Keratinocyte (primary cell): Measurements from ENCODE around the gene OTOF. TPM values are rescaled to one million over a fixed set of nuclear protein-coding genes. Genes with fewer than 3 reads are reported as not detected.

ENCODE experiments used
- DNase-seq: peaks from one replicate; pipeline ENCODE4 v3.0.0-alpha.2; 2011; ENCODE audit warnings: low read depth, missing footprints, low spot score
- FAIRE-seq: peaks from 2 replicates; lab custom pipeline; 2011; peaks lifted over from hg19 to GRCh38; lab: Jason Lieb, UNC
- H2AFZ ChIP-seq: 2 replicates; pipeline ENCODE4 v1.6.0; 2012; ENCODE audit warnings: low read length, control low read depth, inconsistent platforms; ENCODE audit not compliant: control insufficient read depth
- H3K27ac ChIP-seq: 2 replicates; pipeline ENCODE4 v1.5.1; 2011; ENCODE audit warnings: low read length; ENCODE audit not compliant: control insufficient read depth, insufficient read depth
- H3K27me3 ChIP-seq: 3 replicates; pipeline ENCODE4 v1.6.0; 2011; ENCODE audit warnings: low read length; ENCODE audit not compliant: control insufficient read depth, insufficient read depth; ENCODE audit errors: extremely low read depth
- H3K36me3 ChIP-seq, 2 experiments: 2 replicates in 1 of 2; 3 replicates in 1 of 2; pipeline ENCODE4 v1.5.1; 2011; ENCODE audit warnings: low read length in 2 of 2, mild to moderate bottlenecking in 1 of 2; ENCODE audit not compliant: control insufficient read depth in 2 of 2, insufficient read depth in 2 of 2; ENCODE audit errors: extremely low read depth in 1 of 2
- H3K4me1 ChIP-seq: 3 replicates; pipeline ENCODE4 v1.5.1; 2011; ENCODE audit warnings: low read length; ENCODE audit not compliant: control insufficient read depth, insufficient read depth; ENCODE audit errors: extremely low read depth
- H3K4me2 ChIP-seq: 3 replicates; pipeline ENCODE4 v1.6.0; 2011; ENCODE audit warnings: low read depth, low read length; ENCODE audit not compliant: control insufficient read depth, insufficient read depth; ENCODE audit errors: extremely low read depth
- H3K4me3 ChIP-seq, 3 experiments: fragments of 200-600 bp in 1 of 3; sonication (generic) in 1 of 3; 2 replicates in 2 of 3; 3 replicates in 1 of 3; pipeline ENCODE4 v1.5.1; 2011 to 2016; ENCODE audit warnings: low read length in 3 of 3, mild to moderate bottlenecking in 3 of 3, control low read depth in 2 of 3, inconsistent platforms in 1 of 3, low read depth in 1 of 3, mixed read lengths in 1 of 3, mixed run types in 1 of 3, moderate library complexity in 1 of 3; ENCODE audit not compliant: control insufficient read depth in 2 of 3, insufficient read depth in 2 of 3; ENCODE audit errors: extremely low read depth in 1 of 3
- H3K79me2 ChIP-seq: 2 replicates; pipeline ENCODE4 v1.6.0; 2012; ENCODE audit warnings: low read length; ENCODE audit not compliant: control insufficient read depth, insufficient read depth
- H3K9ac ChIP-seq: 3 replicates; pipeline ENCODE4 v1.6.0; 2011; ENCODE audit warnings: low read length; ENCODE audit not compliant: control insufficient read depth, insufficient read depth; ENCODE audit errors: extremely low read depth
- H3K9me1 ChIP-seq: 3 replicates; pipeline ENCODE4 v1.6.0; 2011; ENCODE audit warnings: low read length; ENCODE audit not compliant: control insufficient read depth, insufficient read depth; ENCODE audit errors: extremely low read depth
- H3K9me3 ChIP-seq: 2 replicates; pipeline ENCODE4 v1.5.1; 2012; ENCODE audit warnings: low read depth, low read length; ENCODE audit not compliant: control insufficient read depth
- H4K20me1 ChIP-seq: 3 replicates; pipeline ENCODE4 v1.6.0; 2011; ENCODE audit warnings: low read length; ENCODE audit not compliant: control insufficient read depth, insufficient read depth; ENCODE audit errors: extremely low read depth
- CTCF ChIP-seq, 3 experiments: IDR thresholded peaks in 1 of 3; conservative IDR thresholded peaks in 1 of 3; optimal IDR thresholded peaks in 1 of 3; 2 replicates in 2 of 3; 3 replicates in 1 of 3; pipeline versions ENCODE3 to v1.5.1; 2011; ENCODE audit warnings: low read length in 3 of 3, mild to moderate bottlenecking in 3 of 3, moderate library complexity in 2 of 3, control low read depth in 1 of 3, inconsistent platforms in 1 of 3; ENCODE audit not compliant: insufficient read depth in 2 of 3; ENCODE audit errors: extremely low read depth in 1 of 3
- EZH2 ChIP-seq: IDR thresholded peaks from one replicate; pipeline ENCODE4 v1.6.1; 2012; ENCODE audit warnings: inconsistent platforms, mild to moderate bottlenecking, low read length, moderate library complexity
- dilution Hi-C: fragments of 300-500 bp; cut with MboI; formaldehyde crosslinking; loops from one replicate; pipeline ENCODE4 v1.7.0; 2020; ENCODE audit warnings: low sequenced_read_pairs; ENCODE audit not compliant: extremely low pct_ligation_motif_present
- polyA plus RNA-seq, 5 experiments: library from polyadenylated mRNA; depleted of rRNA in 3 of 5; stranded (reverse) in 3 of 5; stranded (forward) in 1 of 5; unstranded in 1 of 5; fragments of >200 nt; gene quantifications; 1 replicate in 1 of 5; 2 replicates in 3 of 5; 3 replicates in 1 of 5; pipeline versions ENCODE4 v1.2.1 to v1.2.3, GENCODE V29; 2011 to 2012; ENCODE audit warnings: missing spikeins in 2 of 5, low read depth in 1 of 5, low replicate concordance in 1 of 5

The OTOF gene
- polyA plus RNA-seq, 1 donor (not counting 4 experiments of a cell fraction or from before 2014, with no cell fraction given), result not detected

GRCh38 chr2:26473796-26474195 is 4.1 kb downstream of the OTOF start:
- no peak overlapping the region for H3K4me2 ChIP-seq
- FAIRE-seq, result no peak
- no peak overlapping the region for H3K4me3 ChIP-seq
- no peaks in the 10 kb centered on the region for H3K4me1 ChIP-seq
- no peaks in the 10 kb centered on the region for H3K79me2 ChIP-seq
- H3K36me3 ChIP-seq, result no peaks in the 10 kb centered on the region
- no peak overlapping the region for H2AFZ ChIP-seq
- DNase-seq, result no peak
- no peak overlapping the region for H3K9ac ChIP-seq
- H3K27ac ChIP-seq, result no peak overlapping the region
- H3K9me3 ChIP-seq, result no peaks in the 10 kb centered on the region
- TF ChIP-seq CTCF (optimal IDR thresholded peaks at IDR 0.05 in 1 of 3, IDR thresholded peaks at IDR 0.05 in 1 of 3, conservative IDR thresholded peaks at IDR 0.05 in 1 of 3; ENCODE audit: extremely low read depth in 1 of 3, insufficient read depth in 2 of 3, low read length in 3 of 3), result no peak
- no peak for TF ChIP-seq EZH2
- H3K9me1 ChIP-seq, result no peaks in the 10 kb centered on the region
- no peaks in the 10 kb centered on the region for H4K20me1 ChIP-seq
- dilution Hi-C loops, result no loop called here
- H3K27me3 ChIP-seq, result no peaks in the 10 kb centered on the region

- dilution Hi-C loops, result no loop called here
- H2AFZ ChIP-seq, result no peak overlapping the region
- H3K27ac ChIP-seq, result no peak overlapping the region
- no peaks in the 10 kb centered on the region for H3K9me1 ChIP-seq
- no peak for FAIRE-seq
- no peak overlapping the region for H3K9ac ChIP-seq
- no peaks in the 10 kb centered on the region for H3K79me2 ChIP-seq
- no peaks in the 10 kb centered on the region for H3K36me3 ChIP-seq
- no peak overlapping the region for H3K4me2 ChIP-seq
- no peaks in the 10 kb centered on the region for H3K4me1 ChIP-seq
- H4K20me1 ChIP-seq, result no peaks in the 10 kb centered on the region
- H3K9me3 ChIP-seq, result no peaks in the 10 kb centered on the region
- no peak for TF ChIP-seq EZH2
- no peak for TF ChIP-seq CTCF (optimal IDR thresholded peaks at IDR 0.05 in 1 of 3, IDR thresholded peaks at IDR 0.05 in 1 of 3, conservative IDR thresholded peaks at IDR 0.05 in 1 of 3; ENCODE audit: extremely low read depth in 1 of 3, insufficient read depth in 2 of 3, low read length in 3 of 3)
- DNase-seq, result no peak
- no peaks in the 10 kb centered on the region for H3K27me3 ChIP-seq
- H3K4me3 ChIP-seq, result no peak overlapping the region
Measured at GRCh38 chr2:26472821-26473655, 4.9 kb downstream of the OTOF start.
